ENCODE measurements around the gene MMP2.

DNA sequence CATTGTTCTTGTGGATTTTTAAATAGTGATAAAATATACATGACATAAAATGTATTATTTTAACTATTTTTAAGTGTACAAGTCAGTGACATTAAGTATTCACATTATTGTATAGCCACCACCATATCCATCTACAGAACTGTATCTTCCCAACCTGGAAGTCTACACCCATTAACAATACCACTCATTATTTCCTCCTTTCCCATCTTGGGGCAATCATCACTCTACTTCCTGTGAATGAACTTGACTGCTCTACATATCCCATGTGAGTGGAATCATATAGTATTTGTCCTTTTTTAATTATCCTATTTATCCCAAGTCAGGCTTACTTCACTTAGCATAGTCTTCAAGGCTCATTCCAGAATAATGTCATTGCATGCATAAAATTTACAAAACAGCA is 40.7 kb upstream of the MMP2 start:
- TF ChIP-seq, protein P1, sequence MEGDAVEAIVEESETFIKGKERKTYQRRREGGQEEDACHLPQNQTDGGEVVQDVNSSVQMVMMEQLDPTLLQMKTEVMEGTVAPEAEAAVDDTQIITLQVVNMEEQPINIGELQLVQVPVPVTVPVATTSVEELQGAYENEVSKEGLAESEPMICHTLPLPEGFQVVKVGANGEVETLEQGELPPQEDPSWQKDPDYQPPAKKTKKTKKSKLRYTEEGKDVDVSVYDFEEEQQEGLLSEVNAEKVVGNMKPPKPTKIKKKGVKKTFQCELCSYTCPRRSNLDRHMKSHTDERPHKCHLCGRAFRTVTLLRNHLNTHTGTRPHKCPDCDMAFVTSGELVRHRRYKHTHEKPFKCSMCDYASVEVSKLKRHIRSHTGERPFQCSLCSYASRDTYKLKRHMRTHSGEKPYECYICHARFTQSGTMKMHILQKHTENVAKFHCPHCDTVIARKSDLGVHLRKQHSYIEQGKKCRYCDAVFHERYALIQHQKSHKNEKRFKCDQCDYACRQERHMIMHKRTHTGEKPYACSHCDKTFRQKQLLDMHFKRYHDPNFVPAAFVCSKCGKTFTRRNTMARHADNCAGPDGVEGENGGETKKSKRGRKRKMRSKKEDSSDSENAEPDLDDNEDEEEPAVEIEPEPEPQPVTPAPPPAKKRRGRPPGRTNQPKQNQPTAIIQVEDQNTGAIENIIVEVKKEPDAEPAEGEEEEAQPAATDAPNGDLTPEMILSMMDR (tag by site-specific recombination; IDR thresholded peaks at IDR 0.05): no peak
- TF ChIP-seq ZBTB8A (tag by site-specific recombination; IDR thresholded peaks at IDR 0.05) (no peak), ZNF121 (tag by site-specific recombination; IDR thresholded peaks at IDR 0.05) (no peak), ZSCAN30 (tag by site-specific recombination; IDR thresholded peaks at IDR 0.05) (no peak)
- TF ChIP-seq, protein P2, sequence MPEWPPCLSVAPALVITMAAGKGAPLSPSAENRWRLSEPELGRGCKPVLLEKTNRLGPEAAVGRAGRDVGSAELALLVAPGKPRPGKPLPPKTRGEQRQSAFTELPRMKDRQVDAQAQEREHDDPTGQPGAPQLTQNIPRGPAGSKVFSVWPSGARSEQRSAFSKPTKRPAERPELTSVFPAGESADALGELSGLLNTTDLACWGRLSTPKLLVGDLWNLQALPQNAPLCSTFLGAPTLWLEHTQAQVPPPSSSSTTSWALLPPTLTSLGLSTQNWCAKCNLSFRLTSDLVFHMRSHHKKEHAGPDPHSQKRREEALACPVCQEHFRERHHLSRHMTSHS (tag by site-specific recombination; IDR thresholded peaks at IDR 0.05): no peak

Data from HEK293 (cell line).